Osteoblast (primary cell): ENCODE results near the gene CNKSR1. TPM values are rescaled to one million over a fixed set of nuclear protein-coding genes. Genes with fewer than 3 reads are reported as not detected.
A peak's percentile ranks its signal among the peaks of the same experiment; 100 is the strongest.

ENCODE experiments used
- DNase-seq: peaks from one replicate; pipeline ENCODE4 v3.0.0; 2011; ENCODE audit warnings: low spot score, mixed read lengths; ENCODE audit not compliant: insufficient read length; ENCODE audit errors: missing footprints
- H2AFZ ChIP-seq: 2 replicates; pipeline ENCODE4 v1.6.0; 2011; ENCODE audit warnings: mild to moderate bottlenecking, low read length
- H3K27ac ChIP-seq: 2 replicates; pipeline ENCODE4 v1.5.1; 2011; ENCODE audit warnings: mild to moderate bottlenecking, low read depth, low read length, moderate library complexity
- H3K27me3 ChIP-seq: 2 replicates; pipeline ENCODE4 v1.6.0; 2012; ENCODE audit warnings: mild to moderate bottlenecking, control low read depth, inconsistent platforms, low read length, moderate library complexity; ENCODE audit not compliant: insufficient read depth
- H3K36me3 ChIP-seq: 2 replicates; pipeline ENCODE4 v1.5.1; 2011; ENCODE audit warnings: mild to moderate bottlenecking, low read length, control low read depth, moderate library complexity; ENCODE audit not compliant: insufficient read depth
- H3K4me1 ChIP-seq: 2 replicates; pipeline ENCODE4 v1.5.1; 2011; ENCODE audit warnings: mild to moderate bottlenecking, low read length, control low read depth, moderate library complexity; ENCODE audit not compliant: insufficient read depth
- H3K4me2 ChIP-seq: 2 replicates; pipeline ENCODE4 v1.6.0; 2011; ENCODE audit warnings: mild to moderate bottlenecking, low read length; ENCODE audit not compliant: insufficient read depth
- H3K4me3 ChIP-seq: fragments of 200-600 bp; sonication (generic); 3 replicates; pipeline ENCODE4 v1.5.1; 2012; ENCODE audit warnings: mild to moderate bottlenecking, low read length, inconsistent platforms; ENCODE audit not compliant: insufficient read depth
- H3K79me2 ChIP-seq: 2 replicates; pipeline ENCODE4 v1.6.0; 2012; ENCODE audit warnings: mild to moderate bottlenecking, low read length, control low read depth, inconsistent platforms; ENCODE audit not compliant: insufficient read depth
- H3K9me3 ChIP-seq: 2 replicates; pipeline ENCODE4 v1.5.1; 2011; ENCODE audit warnings: low read depth, low read length, control low read depth
- H4K20me1 ChIP-seq: 2 replicates; pipeline ENCODE4 v1.6.0; 2012; ENCODE audit warnings: mild to moderate bottlenecking, low read length, control low read depth; ENCODE audit not compliant: insufficient read depth
- total RNA-seq: library from RNA; depleted of rRNA; stranded (reverse); fragments of >200 nt; gene quantifications from 2 replicates; pipeline ENCODE4 v1.2.3, GENCODE V29; 2012
- TF ChIP-seq, protein P1 (sequence below): IDR thresholded peaks from 2 replicates; pipeline ENCODE4 v1.5.1; 2011; ENCODE audit warnings: mild to moderate bottlenecking, low read depth, low read length, moderate library complexity; ENCODE audit errors: extremely low read depth

The CNKSR1 gene
- total RNA-seq, 1 donor, result under 0.01 TPM

DNA sequence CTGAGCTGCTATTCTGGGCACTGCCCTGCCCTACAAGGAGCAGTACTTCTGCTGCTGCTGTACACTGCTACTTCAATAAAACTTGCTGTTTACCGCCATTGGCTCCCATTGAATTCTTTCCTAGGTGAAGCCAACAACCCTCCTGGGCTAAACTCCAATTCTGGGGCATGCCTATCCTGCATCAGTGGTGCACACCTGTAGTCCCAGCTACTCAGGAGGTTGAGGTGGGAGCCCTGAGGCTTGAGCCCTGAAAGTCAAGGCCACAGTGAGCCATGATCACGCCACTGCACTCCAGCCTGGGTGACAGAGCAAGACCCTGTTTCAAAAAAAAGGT, 44.5 kb upstream of the CNKSR1 start:
- H3K4me2 ChIP-seq, result no peak overlapping the region
- H3K27ac ChIP-seq, result no peak overlapping the region
- TF ChIP-seq, protein P1, sequence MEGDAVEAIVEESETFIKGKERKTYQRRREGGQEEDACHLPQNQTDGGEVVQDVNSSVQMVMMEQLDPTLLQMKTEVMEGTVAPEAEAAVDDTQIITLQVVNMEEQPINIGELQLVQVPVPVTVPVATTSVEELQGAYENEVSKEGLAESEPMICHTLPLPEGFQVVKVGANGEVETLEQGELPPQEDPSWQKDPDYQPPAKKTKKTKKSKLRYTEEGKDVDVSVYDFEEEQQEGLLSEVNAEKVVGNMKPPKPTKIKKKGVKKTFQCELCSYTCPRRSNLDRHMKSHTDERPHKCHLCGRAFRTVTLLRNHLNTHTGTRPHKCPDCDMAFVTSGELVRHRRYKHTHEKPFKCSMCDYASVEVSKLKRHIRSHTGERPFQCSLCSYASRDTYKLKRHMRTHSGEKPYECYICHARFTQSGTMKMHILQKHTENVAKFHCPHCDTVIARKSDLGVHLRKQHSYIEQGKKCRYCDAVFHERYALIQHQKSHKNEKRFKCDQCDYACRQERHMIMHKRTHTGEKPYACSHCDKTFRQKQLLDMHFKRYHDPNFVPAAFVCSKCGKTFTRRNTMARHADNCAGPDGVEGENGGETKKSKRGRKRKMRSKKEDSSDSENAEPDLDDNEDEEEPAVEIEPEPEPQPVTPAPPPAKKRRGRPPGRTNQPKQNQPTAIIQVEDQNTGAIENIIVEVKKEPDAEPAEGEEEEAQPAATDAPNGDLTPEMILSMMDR, result no peak
- no peak overlapping the region for H2AFZ ChIP-seq
- H3K36me3 ChIP-seq, result no peaks in the 10 kb centered on the region
- no peak for DNase-seq
- no peaks in the 10 kb centered on the region for H3K4me1 ChIP-seq
- no peaks in the 10 kb centered on the region for H3K9me3 ChIP-seq
- no peaks in the 10 kb centered on the region for H3K27me3 ChIP-seq
- no peaks in the 10 kb centered on the region for H4K20me1 ChIP-seq
- H3K79me2 ChIP-seq, result no peaks in the 10 kb centered on the region
- H3K4me3 ChIP-seq, result no peak overlapping the region

DNA sequence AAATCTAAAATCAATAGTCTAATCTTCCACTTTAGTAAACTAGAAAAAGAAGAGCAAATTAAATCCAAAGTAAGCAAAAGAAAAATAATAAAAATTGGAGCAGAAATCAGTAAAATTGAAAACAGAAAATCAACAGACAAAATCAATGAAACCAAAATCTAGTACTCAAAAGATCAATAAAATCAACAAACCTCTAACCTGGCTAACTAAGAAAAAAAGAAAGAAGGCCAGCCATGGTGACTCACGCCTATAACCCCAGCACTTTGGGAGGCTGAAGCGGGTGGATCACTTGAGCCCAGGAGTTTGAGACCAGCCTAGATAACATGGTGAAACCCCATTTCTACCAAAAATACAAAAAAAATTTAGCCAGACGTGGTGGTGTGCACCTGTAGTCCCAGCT, 42.8 kb upstream of the CNKSR1 start:
- H3K36me3 ChIP-seq, result no peaks in the 10 kb centered on the region
- H2AFZ ChIP-seq, result no peak overlapping the region
- no peak overlapping the region for H3K27ac ChIP-seq
- no peak for DNase-seq
- no peaks in the 10 kb centered on the region for H3K27me3 ChIP-seq
- H3K4me2 ChIP-seq, result no peak overlapping the region
- H3K79me2 ChIP-seq, result no peaks in the 10 kb centered on the region
- TF ChIP-seq, protein P1, result no peak
- no peaks in the 10 kb centered on the region for H3K9me3 ChIP-seq
- no peaks in the 10 kb centered on the region for H4K20me1 ChIP-seq
- no peaks in the 10 kb centered on the region for H3K4me1 ChIP-seq
- H3K4me3 ChIP-seq, result no peak overlapping the region

DNA sequence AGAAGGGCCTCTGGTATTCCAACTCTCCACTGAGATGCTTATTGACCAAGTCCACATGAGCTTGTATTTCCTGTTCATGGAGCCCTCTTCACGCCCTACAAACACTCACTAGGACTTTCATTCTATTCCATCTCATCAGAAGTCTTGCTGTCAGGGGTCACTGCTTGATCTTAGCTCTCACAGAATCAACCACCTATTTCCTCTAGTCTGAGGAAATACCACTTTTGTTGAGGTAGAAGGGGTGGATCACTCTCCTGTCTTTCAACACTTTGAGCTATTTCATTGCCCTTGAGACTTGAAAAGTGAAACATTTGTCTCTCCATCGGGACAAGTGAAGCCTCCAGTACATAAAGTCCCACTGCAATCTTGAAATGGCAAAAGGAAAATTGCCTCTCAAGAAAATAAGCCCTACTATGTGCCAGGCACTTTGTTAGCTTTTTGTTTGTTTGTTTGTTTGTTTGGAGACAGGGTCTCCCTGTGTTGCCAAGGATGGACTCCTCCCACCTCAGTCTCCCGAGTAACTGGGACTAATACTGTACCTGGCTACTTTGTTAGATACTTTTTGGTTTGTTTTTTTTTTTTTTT, 38.2 kb upstream of the CNKSR1 start:
- Histone ChIP-seq H3K4me3 (no peak overlapping the region), H3K27me3 (no peaks in the 10 kb centered on the region), H3K27ac (no peak overlapping the region), H2AFZ (no peak overlapping the region), H3K36me3 (no peaks in the 10 kb centered on the region), H3K79me2 (no peaks in the 10 kb centered on the region), H3K9me3 (no peaks in the 10 kb centered on the region), H3K4me1 (no peaks in the 10 kb centered on the region), H3K4me2 (no peak overlapping the region), H4K20me1 (no peaks in the 10 kb centered on the region)
- no peak for DNase-seq
- TF ChIP-seq, protein P1, result no peak

DNA sequence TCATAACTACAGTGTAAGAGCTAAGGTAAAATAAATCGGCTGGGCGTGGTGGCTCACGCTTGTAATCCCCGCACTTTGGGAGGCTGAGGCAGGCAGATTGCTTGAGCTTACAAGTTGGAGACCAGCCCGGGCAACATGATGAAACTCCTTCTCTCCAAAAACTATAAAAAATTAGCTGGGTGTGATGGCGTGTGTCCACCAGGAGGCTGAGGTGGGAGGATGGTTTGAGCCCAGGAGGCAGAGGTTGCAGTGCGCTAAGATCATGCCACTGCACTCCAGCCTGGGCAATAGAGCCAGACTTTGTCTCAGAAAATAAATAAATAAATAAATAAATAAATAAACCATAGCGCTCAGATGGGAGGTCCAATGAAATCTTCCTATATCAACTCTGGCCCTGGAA, 35.1 kb upstream of the CNKSR1 start:
- Histone ChIP-seq H3K27ac (no peak overlapping the region), H3K4me1 (no peaks in the 10 kb centered on the region), H2AFZ (no peak overlapping the region), H3K4me2 (peak overlapping the region; percentile 24), H3K9me3 (no peaks in the 10 kb centered on the region), H3K27me3 (peaks cover 6% of the 10 kb centered on the region), H3K79me2 (no peaks in the 10 kb centered on the region), H3K4me3 (no peak overlapping the region), H3K36me3 (no peaks in the 10 kb centered on the region), H4K20me1 (no peaks in the 10 kb centered on the region)
- no peak for DNase-seq
- TF ChIP-seq, protein P1, result no peak
